Transverse colon (tissue), 4 donors: ENCODE data around the gene NEDD4L. TPM values are rescaled to one million over a fixed set of nuclear protein-coding genes. Genes with fewer than 3 reads are reported as not detected.

ENCODE experiments used
- DNase-seq: peaks from one replicate; pipeline ENCODE4 v3.0.0-alpha.2; 2019
- H3K27ac ChIP-seq, 4 donors: fragments of 200-600 bp; sonication (generic); 2 replicates each; pipeline ENCODE4 v1.5.1; 2016 to 2018; ENCODE audit warnings: inconsistent platforms in 4 of 4
- H3K27me3 ChIP-seq: fragments of 200-600 bp; sonication (generic); 2 replicates; pipeline ENCODE4 v1.5.1; 2017; ENCODE audit warnings: inconsistent platforms
- H3K36me3 ChIP-seq, 4 donors: fragments of 200-600 bp; sonication (generic); 2 replicates each; pipeline ENCODE4 v1.5.1; 2017 to 2019; ENCODE audit warnings: inconsistent platforms in 4 of 4
- H3K4me1 ChIP-seq, 4 donors: fragments of 200-600 bp; sonication (generic); 2 replicates each; pipeline ENCODE4 v1.5.1; 2017 to 2020; ENCODE audit warnings: inconsistent platforms in 4 of 4
- H3K4me3 ChIP-seq, 4 donors: fragments of 200-600 bp; sonication (generic); 1 replicate in 1 of 4; 2 replicates in 3 of 4; pipeline versions ENCODE4 v1.5.1 to v1.6.1; 2017 to 2019; ENCODE audit warnings: inconsistent platforms in 4 of 4
- H3K9me3 ChIP-seq, 2 donors: fragments of 200-600 bp; sonication (generic); 2 replicates each; pipeline ENCODE4 v1.5.1; 2017 to 2019; ENCODE audit warnings: inconsistent platforms in 2 of 2
- CTCF ChIP-seq, 5 experiments: fragments of 200-600 bp in 3 of 5; fragments of 450-650 bp in 2 of 5; sonication (generic) in 3 of 5; IDR thresholded peaks; 1 replicate in 2 of 5; 2 replicates in 3 of 5; pipeline ENCODE4 v1.5.1; 2016 to 2017; ENCODE audit warnings: antibody characterized with exemption in 5 of 5, inconsistent platforms in 3 of 5, mild to moderate bottlenecking in 2 of 5, moderate library complexity in 1 of 5
- EP300 ChIP-seq: sonication (generic); formaldehyde crosslinking; IDR thresholded peaks from one replicate; pipeline ENCODE4 v1.6.1; 2017; ENCODE audit warnings: antibody characterized with exemption, low read depth
- POLR2A ChIP-seq: fragments of 450-650 bp; IDR thresholded peaks from one replicate; pipeline ENCODE4 v1.6.1; 2016; ENCODE audit warnings: antibody characterized with exemption, mild to moderate bottlenecking, moderate library complexity
- POLR2AphosphoS5 ChIP-seq, 3 donors: sonication (generic); formaldehyde crosslinking; IDR thresholded peaks; one replicate each; pipeline ENCODE4 v1.6.1; 2016; ENCODE audit warnings: antibody characterized with exemption in 3 of 3
- WGBS, 2 donors: methylation state at CpG; one replicate each; pipeline ENCODE4 v1.1.5; 2018; ENCODE audit warnings: low coverage in 1 of 2; 5-methylcytosine and 5-hydroxymethylcytosine counted together
- in situ Hi-C, 4 donors: fragments of 200-750 bp; cut with MboI; loops; one replicate each; pipeline versions ENCODE4 v1.15.0 to v1.15.1; 2017; ENCODE audit warnings: low sequenced_read_pairs in 3 of 4, low pct_ligation_motif_present in 1 of 4, low pct_unique_long_range_greater_than_20kb in 1 of 4
- intact Hi-C: fragments of 100-400 bp; cut with DNase I; formaldehyde crosslinking; loops from one replicate; pipeline ENCODE4 v1.15.1; 2023; ENCODE audit warnings: low total_unique reads
- total RNA-seq, 4 donors: library from RNA; depleted of rRNA; stranded (reverse); fragments of >200 nt; gene quantifications; one replicate each; pipeline ENCODE4 v1.1.0, GENCODE V29; 2016

Gene NEDD4L
- total RNA-seq, 4 donors from 2014 or later, result 217 to 773 (median 305) TPM

DNA sequence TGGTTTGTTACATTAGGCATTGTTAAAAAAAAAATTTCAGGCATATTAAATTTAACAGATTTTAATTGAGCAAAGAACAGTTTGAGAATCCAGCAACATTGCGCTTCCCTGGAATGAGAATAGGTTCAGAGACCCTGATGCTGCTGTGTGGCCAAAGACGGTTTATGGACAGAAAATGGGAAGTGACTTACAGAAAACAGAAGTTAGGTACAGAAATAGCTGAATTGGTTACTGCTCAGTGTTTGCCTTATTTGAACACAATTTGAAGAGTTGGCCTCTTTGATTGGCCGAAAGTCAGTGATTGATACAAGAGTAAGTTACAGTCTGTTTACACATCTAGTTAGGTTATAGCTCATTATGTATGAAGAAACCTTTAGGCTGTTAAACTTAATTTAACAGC, 6.0 kb upstream of the NEDD4L start:
- 64 to 70% methylated on average over 3 of the region's 3 CpGs for WGBS, 2 donors
- no peak for TF ChIP-seq CTCF (IDR thresholded peaks at IDR 0.05)
- no peak for TF ChIP-seq POLR2A
- TF ChIP-seq EP300, result no peak
- no peak for TF ChIP-seq POLR2AphosphoS5 (IDR thresholded peaks at IDR 0.05)
- DNase-seq, result no peak
- peaks cover 0 to 23% (median 9%) of the 10 kb centered on the region in 4 donors for H3K4me1 ChIP-seq
- H3K27ac ChIP-seq, result no peak overlapping the region
- intact Hi-C loops, result no loop called here
- no peak overlapping the region for H3K4me3 ChIP-seq
- no peaks in the 10 kb centered on the region for H3K9me3 ChIP-seq
- no peaks in the 10 kb centered on the region for H3K36me3 ChIP-seq
- no peaks in the 10 kb centered on the region for H3K27me3 ChIP-seq
- in situ Hi-C loops, result loop anchor here in 1 of 4 donors (25.0 kb wide), 1 partner anchor 151 kb away; no protein-coding TSS in a partner anchor

- 24 to 38% methylated on average over 4 of the region's 4 CpGs for WGBS, 2 donors
- Histone ChIP-seq H3K4me3 (no peak overlapping the region), H3K27ac (peak overlapping the region in 2 of 4 donors; percentile 5 to 95), H3K27me3 (no peaks in the 10 kb centered on the region), H3K9me3 (no peaks in the 10 kb centered on the region), H3K4me1 (peaks cover 0 to 34% (median 26%) of the 10 kb centered on the region in 4 donors), H3K36me3 (no peaks in the 10 kb centered on the region)
- in situ Hi-C loops (loop anchor here in 2 of 4 donors (10.0 to 25.0 kb wide), 2 partner anchors 154 to 417 kb away; partner anchors contain the start of gene NARS1 (in 1 of the 2)), intact Hi-C loops (loop anchor here (2.0 to 10.0 kb wide), 2 partner anchors 81 to 313 kb away; no protein-coding TSS in a partner anchor)
- peak; percentile 46 for DNase-seq
- TF ChIP-seq EP300 (no peak), POLR2A (no peak), POLR2AphosphoS5 (IDR thresholded peaks at IDR 0.05) (no peak), CTCF (IDR thresholded peaks at IDR 0.05) (no peak)
Measured at GRCh38 chr18:58041633-58042032, 2.4 kb upstream of the NEDD4L start.

- in situ Hi-C loops, result loop anchor here in 2 of 4 donors (10.0 to 25.0 kb wide), 2 partner anchors 156 to 418 kb away; partner anchors contain the start of gene NARS1 (in 1 of the 2)
- peak overlapping the region; percentile 90 to 95 (median 94) for H3K27ac ChIP-seq
- 2 to 11% methylated on average over 9 to 19 of the region's 19 CpGs for WGBS, 2 donors
- peaks cover 0 to 36% (median 28%) of the 10 kb centered on the region in 4 donors for H3K4me1 ChIP-seq
- H3K9me3 ChIP-seq, result no peaks in the 10 kb centered on the region
- intact Hi-C loops, result loop anchor here (2.0 to 10.0 kb wide), 2 partner anchors 80 to 312 kb away; no protein-coding TSS in a partner anchor
- no peaks in the 10 kb centered on the region for H3K36me3 ChIP-seq
- H3K27me3 ChIP-seq, result no peaks in the 10 kb centered on the region
- DNase-seq, result no peak
- H3K4me3 ChIP-seq, result peak overlapping the region in 3 of 4 donors; percentile 85 to 87 (median 87)
- TF ChIP-seq CTCF (IDR thresholded peaks at IDR 0.05) (no peak), EP300 (no peak), POLR2A (no peak), POLR2AphosphoS5 (IDR thresholded peaks at IDR 0.05) (no peak)
Measured at GRCh38 chr18:58042826-58043490, 1.1 kb upstream of the NEDD4L start.
